CD4-positive, alpha-beta T cell treated with Interleukin-15 for 4 hours (primary cell): ENCODE data around the gene CLCN6.

ENCODE experiments used
- DNase-seq: peaks from one replicate; pipeline ENCODE4 v3.0.0-alpha.2; 2020; ENCODE audit warnings: low spot score

Gene CLCN6

DNA sequence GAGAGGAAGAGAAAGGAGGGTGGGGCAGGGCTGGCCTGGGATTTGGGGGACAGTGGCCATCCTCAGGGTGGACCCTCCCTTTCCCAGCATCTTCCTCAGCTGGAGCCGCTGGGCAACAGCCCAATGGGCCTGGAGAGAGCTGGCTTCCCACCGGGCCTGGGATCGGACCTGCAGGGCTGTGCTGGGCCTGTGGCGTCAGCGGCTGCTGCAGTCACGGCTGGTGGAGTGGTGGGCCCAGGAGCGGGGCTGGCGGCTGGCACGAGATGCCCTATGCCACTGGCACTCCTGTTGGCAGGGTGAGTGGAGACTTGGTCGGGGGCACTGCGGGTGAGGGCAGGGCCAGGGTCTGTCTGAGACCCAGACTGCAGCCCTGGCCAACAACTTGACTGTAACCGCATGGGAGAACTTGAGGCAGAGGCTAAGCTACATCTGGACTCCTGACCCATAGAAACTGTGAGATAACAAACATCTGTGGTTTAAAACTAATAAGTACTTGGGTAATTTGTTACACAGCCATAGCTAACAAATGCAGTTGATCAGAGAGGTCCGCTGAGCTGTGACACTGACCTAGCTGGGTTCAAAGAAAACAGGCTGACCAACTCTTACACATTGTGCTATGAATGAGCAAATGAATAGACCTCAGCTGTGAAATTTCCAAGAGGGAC, 26.1 kb upstream of the CLCN6 start:
- DNase-seq, result no peak

DNA sequence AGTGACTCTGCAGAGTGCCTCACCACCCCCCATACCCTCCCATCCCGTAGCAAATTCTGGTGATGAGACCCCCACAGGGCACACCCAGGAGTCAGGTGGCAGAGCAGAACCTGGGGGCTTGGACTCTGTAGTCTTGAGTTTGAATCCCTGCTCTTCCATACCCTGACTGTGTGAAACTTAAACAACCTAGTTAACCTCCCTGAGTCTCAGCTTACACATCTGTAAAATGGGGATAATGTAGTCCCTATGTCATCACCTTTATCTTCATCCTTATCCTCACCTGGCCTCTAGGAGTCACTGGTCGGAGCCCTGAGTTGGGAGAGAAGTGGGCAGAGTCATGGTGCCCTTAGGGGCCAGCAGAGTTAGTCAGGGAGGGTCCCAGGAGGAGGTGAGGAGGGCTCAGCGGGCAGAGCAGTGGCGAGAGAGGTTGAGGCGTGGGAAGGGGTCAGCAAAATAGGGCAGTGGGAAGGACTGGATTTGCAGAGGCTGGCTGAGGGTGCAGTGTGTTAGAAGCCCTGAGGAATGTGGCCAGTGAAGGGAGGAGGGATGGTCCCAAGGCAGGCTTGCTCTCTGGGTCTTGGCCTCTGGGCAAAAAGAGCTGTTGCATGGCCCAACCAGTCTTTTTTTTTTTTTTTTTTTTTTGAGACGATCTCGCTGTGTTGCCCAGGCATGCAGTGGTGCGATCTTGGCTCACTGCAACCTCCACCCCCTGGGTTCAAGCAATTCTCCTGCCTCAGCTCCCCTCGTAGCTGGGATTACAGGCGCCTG, 25.4 kb upstream of the CLCN6 start:
- no peak for DNase-seq

DNA sequence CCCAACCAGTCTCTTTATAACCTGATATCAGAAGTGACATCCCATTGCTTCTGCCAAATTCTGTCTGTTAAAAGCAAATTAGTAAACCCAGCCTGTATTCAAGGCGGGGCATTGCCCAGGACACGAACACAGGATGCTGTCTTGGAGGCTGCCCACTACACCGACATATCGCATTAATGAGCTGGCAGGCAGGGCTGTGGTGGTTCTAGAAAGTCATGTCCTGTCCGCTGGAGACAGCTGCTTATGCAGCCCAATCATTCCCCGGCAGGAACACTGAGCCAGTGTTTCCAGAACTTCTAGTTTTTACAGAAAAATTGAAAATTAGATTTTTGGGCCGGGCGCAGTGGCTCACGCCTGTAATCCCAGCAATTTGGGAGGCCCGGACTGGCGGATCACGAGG, 24.7 kb upstream of the CLCN6 start:
- no peak for DNase-seq

DNA sequence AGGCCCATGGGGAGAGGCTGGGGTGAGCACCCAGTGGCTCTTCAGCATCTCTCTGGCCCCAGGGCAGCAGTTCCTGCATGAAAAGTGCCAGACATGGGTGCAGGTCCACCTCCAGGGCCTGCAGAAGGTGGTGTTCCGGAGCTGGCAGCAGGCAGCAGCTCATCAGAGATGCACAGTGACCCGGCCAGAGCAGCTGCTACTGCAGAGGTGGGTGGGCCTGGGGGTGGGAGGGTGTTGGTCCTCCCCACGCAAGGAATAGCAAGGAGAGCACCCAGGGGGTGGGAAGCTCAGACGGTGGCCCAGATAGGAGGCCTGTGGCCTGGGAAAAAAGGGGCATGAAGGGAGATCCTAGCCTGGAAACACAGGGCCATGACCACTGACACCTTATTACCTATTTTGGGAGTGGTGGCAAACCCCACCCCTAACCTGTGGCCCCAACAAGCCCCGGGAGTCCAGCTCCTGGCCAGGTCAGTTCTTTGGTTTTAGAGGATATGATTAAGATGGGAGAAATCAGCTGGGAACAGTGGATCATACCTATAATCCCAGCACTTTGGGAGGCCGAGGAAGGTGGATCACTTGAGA, 23.8 kb upstream of the CLCN6 start:
- no peak for DNase-seq

DNA sequence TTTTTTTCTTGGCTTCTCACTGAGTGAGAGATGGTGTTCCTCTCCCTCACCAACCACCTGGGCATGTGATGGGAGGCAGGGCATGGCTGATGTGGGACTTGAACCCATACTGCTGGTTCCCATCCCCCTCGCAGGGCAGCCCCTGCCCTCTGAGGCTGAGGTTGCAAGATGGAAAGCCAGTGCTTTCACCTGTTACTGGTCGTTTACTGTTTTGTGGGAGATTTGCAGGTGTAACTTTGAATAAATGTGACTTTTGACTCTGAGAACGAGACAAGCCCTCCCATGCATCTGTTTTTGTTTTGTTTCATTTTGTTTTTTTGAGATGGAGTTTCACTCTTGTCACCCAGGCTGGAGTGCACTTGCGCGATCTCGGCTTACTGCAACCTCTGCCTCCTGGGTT, 22.4 kb upstream of the CLCN6 start:
- DNase-seq, result no peak

DNA sequence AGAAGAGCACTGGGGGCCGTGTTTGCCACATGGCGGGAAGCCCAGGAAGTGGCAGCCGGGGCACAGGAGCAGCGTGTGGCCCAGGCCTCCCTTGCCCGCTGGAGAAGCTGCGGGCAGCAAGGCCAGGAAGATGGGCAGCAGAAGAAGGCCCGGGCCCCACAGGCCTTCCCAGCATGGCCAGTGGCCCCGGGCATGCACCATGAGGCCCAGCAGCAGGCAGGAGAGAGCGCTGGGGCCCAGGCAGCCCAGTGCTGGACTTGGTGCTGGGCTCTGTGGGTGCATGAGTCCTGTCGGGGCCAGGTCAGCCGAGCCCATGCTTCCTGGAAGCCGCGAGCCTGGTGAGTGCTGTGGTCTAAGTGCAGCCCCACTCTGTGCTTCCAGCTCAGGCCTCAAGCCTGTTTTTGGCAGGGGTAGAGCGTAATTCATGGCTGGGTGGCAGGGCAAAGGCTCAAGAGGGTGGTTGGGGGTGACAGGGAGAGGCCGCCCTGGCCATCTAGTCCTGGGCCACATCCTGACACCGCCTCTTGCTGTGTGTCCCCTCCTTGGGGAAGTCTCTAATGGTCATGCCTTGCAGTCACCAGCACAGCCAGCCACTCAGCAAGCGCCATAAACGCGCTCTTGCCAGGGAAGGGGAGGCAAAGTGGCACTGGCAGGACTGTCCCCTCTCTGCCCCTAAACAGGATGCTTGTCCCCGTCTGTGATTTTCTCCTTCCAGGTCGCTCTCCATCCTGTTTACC, 21.6 kb upstream of the CLCN6 start:
- no peak for DNase-seq

DNA sequence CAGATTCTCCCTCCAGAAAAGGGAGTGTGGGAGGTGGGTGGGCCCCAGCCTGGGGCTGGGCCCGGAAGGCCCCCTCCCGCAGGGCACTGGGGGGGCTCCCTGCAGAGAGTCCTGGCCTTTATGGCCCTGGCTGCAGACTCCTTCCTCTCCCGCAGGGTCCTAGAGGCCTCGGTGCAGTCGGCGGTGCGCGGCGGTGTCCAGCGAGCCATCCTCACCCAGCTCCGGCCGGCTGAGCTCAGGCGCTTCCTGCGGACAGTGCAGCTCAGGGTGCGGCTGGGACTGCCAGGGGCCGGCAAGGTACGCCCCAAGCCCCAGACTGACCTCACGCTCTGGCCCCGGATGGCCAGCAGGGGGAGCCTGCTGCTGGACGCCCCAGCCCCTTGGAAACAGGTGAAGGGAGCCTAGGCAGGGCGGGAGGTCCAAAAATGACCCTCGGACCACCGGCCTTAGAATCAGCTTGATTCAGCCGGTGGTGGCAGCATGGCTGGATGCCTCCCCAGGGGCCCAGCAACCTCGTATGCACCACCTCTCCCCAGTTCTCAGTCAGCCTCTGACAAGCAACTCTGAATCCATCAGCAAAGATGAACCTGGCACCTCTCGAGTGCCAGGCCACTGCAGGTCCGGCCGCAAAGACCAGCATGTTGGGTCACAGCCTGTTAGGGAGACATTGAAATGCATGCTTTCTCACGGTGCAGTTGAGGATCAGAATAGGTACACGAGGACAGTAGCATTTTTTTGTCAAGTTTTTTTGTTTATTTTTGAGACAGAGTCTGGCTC, 20.8 kb upstream of the CLCN6 start:
- DNase-seq, result peak; percentile 38

DNA sequence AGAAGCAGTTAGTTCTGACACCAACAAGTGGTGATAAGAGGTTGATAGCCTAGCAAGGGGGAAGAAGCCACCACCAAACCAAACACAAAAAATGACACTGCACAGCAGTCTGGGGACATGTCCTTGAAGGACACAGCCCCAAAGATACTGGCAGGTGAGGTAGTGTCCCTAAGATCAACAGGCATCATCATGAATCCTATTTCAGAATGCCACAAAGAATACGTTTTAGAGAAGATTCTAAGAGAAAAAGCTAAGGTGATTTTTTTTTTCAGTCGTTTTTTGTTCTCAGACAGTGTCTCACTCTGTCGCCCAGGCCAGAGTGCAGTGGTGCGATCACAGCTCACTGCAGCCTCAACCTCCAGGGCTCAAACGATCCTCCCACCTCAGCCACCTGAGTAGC, 19.8 kb upstream of the CLCN6 start:
- no peak for DNase-seq

DNA sequence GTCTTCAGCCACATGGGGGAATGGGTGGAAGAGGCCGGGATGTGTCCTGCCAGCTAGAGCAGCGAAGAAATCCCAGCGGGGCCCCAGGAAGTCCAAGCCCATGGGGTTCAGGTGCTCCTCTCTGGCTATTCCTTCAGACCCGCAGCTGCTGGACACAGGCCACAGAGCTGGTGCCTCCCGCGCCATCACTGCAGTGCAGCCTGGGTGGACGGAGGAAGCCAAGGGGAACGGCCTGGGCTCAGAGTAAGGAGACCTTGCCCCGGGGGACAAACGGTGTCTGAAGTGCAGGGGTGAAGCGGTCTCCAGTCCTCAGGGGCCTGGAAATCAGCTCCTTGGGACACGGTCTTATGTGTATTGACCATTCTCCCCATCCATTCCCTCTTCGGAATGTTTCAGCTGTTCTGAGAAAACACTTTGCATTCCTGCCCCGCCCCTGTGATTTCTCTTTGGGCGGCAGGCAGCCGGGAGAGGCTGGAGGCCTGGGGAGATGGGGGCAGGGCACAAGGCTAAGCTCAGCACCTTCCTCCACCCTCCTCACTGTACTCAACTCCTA, 18.7 kb upstream of the CLCN6 start:
- no peak for DNase-seq

DNA sequence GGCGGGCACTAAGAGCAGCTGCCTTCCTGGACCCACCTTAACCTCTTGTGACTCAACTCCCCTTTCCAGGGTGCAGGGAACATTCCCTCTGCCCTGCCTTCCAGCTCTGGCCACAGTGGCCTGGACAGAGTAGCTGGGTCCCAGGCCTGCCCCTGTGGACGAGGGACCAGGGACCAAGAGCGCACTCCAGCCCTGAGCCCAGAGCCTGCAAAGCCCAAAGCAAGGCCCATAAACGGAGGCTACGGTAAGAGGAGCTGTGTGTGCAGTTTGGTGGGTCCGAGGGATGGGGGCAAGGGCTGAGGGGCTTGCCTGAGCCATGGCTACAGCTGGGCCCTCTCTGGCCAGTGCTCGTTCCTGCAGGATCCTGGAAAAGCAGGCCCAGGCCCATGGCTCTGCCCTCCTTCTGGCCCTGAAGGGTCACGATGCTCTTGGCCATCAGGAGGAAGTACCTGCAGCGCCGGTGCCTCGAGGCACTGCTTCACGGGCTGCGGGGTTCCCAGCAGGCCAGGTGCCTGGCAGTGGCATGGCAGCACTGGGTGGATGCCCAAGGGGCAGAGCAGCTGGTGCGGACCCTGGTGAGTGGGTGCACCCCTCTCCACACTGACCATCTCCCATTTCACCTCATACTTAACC, 18.1 kb upstream of the CLCN6 start:
- no peak for DNase-seq

DNA sequence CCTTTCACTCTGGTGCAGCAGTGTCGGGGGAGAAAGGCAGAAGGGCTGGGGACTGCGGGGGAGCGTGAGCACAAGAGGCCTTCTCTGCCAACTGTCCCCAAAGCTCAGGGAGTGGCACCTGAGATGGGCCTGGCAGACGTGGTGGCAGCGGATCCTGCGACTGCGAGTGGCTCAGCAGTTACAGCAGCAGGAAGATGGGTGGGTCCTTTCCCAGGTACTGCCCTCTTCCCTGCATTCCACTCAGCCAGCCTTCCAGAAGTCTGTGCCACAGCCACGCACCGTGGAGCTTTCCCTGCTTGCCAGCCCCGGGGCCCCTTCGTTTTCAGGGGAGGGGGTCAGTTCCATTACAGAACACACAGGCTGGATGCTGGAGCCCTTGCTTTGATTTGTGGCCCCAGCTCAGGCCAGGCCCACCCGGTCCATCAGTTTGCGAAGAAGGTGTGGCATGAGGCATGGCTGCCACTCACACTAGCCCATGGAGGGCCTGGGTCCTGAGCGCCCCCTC, 17.4 kb upstream of the CLCN6 start:
- no peak for DNase-seq

DNA sequence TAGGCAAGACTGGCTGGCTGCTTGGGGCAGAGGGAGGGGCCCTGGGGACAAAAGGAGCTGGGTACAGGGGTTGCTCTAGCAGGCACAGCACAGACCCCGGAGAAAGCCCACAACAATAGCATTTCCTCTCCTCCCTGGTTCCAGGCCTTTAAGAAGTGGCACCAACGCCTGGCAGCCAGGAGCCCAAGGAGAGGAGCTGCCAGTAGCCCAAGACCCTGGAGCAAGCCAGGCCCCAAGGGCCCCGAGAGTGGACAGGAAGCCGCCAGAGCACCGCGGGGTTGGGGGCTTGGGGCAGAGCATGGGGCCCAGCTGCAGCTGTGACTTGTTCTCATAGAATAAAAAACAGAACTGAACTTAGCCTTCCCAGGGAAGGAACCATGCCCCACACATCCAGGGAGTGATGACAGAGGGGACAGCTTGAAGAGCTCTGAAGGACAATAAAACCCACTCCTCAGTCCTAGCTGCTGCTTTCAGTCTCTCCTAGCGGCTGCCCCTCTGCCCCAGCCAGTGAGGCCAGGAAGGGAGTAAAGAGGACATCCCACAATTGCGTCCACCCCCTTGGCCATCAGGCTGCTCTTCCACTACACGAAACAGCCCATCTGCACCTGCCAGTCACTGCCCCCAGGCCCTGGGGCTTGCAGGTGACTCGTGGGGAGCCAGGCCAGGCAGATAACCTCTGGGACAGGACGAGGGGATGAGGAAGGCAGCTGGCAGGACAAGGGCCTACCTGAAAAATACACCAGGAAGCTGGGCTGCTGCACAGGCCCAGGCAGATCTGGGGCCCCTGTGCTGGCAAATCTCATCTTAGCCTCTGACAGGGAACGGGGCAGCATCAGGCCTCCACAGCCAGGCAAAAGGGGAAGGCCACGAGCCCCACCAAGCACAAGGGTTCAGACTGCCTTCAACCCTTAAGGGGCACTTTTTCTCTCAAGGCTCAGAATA, 16.6 kb upstream of the CLCN6 start:
- no peak for DNase-seq

DNA sequence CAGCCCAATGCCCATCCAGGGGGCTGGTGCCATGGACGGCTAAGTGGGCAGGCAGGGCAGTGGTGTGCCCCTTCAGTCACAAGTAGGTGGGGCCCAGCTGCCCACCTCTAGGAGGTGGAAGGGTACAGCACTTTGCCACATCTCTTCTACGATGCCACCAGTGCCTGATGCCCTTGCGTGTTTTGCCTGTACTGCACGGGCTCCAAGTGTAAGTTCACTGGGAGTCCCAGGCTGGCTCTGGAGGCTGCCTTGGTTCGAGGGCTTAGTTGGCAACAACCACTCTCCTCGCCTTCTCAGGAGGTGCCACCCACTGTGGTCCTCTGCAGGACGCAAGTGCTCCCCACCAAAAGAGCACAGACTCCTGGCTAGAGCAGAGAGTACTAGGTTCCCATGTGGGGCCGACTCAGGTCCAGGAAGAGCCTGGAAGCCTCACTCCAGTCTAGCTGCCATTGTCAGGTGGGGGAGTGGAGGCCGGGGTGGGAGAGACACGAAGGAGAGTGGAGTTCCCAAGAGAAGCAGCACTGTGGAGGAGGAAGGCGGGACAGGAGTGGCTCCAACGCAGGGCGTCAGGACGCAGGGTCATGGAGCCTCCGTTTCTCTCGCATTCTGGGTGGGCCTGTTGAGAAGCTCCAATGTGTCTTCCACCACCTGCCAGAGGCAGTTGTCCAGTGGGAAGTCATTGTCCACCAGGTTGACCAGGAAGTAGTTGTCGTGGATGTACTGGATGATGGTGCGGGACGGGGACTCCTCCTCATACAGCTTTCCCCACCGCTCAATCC, 15.7 kb upstream of the CLCN6 start:
- DNase-seq, result no peak

DNA sequence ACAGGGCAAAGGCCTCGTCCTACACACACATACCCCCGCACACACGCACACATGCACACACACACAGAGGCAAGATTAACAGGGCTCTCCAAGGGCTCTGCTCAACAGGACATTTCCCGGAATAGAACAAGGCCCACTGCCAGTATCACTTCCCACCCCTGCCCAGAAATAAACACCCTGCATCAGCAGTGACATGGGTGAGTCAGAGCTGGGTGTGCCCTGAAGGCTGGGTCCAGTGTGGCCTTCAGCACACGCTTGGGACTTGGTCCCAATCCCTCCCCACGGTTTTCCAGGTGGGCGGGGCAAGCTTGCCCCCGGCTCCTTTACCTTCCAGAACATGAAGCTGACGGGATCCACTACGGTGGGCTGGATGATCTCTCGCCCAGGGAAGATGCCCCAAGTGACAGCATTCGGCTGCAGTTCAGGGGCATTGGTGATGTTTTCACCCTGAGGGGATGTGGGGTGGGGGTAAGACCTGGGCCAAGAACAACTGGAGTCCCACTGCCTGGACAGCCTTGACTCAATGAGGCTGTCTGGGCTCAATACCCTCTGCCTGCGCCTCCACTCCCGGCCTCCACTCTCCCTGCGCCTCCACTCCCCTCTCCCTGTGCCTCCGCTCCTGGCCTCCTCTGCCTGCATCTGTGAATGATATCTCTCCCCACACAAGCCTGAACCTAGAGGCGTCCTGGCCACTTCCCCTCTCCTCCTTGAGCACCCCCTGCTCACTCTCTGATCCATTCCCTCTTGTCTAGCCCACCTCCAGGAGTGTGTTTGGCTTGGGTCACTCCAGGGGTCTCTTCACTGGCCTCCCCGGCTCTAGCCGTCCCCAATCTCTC, 14.9 kb upstream of the CLCN6 start:
- DNase-seq, result no peak

DNA sequence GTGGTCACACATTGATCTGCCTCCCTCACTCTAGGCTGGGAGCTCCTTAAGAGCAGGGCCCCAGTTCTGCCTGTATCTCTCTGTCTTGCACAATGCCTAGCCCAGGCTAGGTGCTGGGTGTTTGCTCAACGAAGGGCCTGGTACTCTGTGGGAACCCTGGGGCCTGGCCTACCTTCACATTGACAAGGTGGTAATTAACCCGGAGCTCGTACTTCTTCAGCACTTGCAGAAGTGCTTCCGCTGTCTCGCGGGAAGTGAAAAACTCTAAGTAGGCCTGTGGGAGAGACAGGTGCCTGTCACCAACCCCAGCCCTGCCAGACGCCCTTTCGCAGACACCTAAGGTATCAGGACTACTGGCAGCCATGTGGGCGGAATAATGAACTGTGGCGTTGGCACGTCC, 13.9 kb upstream of the CLCN6 start:
- DNase-seq, result no peak

DNA sequence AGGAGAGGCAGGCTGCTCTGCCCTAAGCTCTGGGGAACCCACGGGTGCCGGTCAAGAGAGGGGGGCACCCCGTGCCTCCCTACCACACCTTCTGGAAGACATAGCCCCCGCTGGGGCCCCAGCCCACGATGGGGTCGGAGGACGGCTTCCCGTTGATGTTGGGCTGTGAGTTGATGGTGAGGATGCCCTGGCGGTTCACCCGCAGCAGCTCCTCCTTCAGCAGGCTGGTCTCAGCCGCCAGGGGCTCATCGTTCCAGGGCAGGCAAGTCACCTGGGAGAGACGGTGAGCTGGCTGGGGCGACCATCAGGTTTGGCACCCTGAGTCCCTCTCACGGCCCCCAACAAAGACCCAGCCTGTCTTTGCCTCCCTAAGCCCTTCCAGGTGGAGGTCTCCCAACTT, 12.2 kb upstream of the CLCN6 start:
- no peak for DNase-seq

DNA sequence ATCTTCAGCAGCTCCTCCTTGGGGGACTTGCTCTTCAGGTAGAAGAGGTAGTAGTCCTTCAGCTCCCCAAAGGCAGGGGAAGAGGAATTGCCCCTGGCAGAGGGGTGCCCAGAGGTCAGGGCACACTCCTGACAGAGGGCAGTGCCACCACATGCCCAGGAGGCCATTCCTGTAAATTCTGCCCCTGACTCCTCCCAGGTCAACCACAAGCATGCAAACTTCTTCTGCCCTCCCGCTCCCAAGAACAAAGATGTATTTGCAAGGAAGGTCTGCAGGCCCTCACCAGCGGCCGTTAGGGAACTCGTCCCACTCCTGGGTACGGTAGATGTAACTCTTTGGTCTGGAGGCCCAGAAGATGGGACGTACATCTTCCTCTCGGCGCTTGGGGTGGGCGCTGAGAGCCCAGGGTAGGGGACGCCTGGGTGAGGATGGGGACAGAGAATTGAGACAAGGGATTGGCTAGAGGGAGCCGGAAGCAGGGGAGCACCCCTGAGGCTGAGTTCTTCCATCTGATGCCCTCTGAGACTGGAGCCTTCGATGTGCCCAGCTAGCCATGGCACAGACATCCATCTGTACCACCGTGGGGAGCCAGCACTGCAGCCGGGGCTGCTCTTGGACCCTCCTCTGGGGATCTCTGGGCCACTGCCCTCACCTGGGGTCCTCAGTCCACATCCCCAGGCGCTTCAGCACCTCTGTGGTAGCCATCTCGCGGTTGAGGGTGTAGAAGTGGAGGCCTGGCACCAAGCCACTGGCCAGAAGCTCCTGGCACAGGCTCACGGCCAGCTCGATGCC, 11.3 kb upstream of the CLCN6 start:
- DNase-seq, result no peak
